Measurements from ENCODE around the gene NCCRP1.
A peak's percentile ranks its signal among the peaks of the same experiment; 100 is the strongest.
"Not testable (repeated sequence)": the region's sequence is repeated elsewhere in the genome, so short reads cannot be mapped to it uniquely, and the experiment has no call there.

NCCRP1 gene

GRCh38 chr19:39212375-39212742 is 15.6 kb downstream of the NCCRP1 start:
- H3K4me1 ChIP-seq (ENCODE audit: control insufficient read depth, low read length), result no peaks in the 10 kb centered on the region
- no peaks in the 10 kb centered on the region for H3K36me3 ChIP-seq (ENCODE audit: control insufficient read depth, low read length)
- TF ChIP-seq EZH2phosphoT487 (IDR thresholded peaks at IDR 0.05; ENCODE audit: borderline replicate concordance, low read length), result no peak
- peak; percentile 64 for TF ChIP-seq CTCF (IDR thresholded peaks at IDR 0.05; ENCODE audit: low read depth, low read length, poor library complexity, severe bottlenecking)
- H4K20me1 ChIP-seq (ENCODE audit: control insufficient read depth, insufficient read depth, low read depth, low read length), result no peaks in the 10 kb centered on the region
- no peaks in the 10 kb centered on the region for H3K9me2 ChIP-seq (replicated peaks; ENCODE audit: control insufficient read depth, low read length)
- no peaks in the 10 kb centered on the region for H3K9me3 ChIP-seq (ENCODE audit: control insufficient read depth, insufficient read depth, low read length)
- H3K27ac ChIP-seq (ENCODE audit: low read depth, low read length), result no peak overlapping the region
- H3K27me3 ChIP-seq (ENCODE audit: control insufficient read depth, low read length), result no peaks in the 10 kb centered on the region
- H3K4me3 ChIP-seq (ENCODE audit: low read length), result no peak overlapping the region
- no peaks in the 10 kb centered on the region for H3K79me2 ChIP-seq (ENCODE audit: control insufficient read depth, low read length)
- H3K4me2 ChIP-seq (ENCODE audit: low read length), result no peak overlapping the region
- no peaks in the 10 kb centered on the region for H3F3A ChIP-seq (ENCODE audit: control insufficient read depth, insufficient read depth)

GRCh38 chr19:39215323-39215722 is 18.6 kb downstream of the NCCRP1 start:
- not testable (repeated sequence) for H3K27ac ChIP-seq (ENCODE audit: low read depth, low read length); H3K4me1 ChIP-seq (ENCODE audit: control insufficient read depth, low read length); H3K4me3 ChIP-seq (ENCODE audit: low read length); H3K4me2 ChIP-seq (ENCODE audit: low read length); H3K9me3 ChIP-seq (ENCODE audit: control insufficient read depth, insufficient read depth, low read length); H3K27me3 ChIP-seq (ENCODE audit: control insufficient read depth, low read length); H3F3A ChIP-seq (ENCODE audit: control insufficient read depth, insufficient read depth); H3K36me3 ChIP-seq (ENCODE audit: control insufficient read depth, low read length); H3K9me2 ChIP-seq (replicated peaks; ENCODE audit: control insufficient read depth, low read length); H4K20me1 ChIP-seq (ENCODE audit: control insufficient read depth, insufficient read depth, low read depth, low read length); H3K79me2 ChIP-seq (ENCODE audit: control insufficient read depth, low read length)

- H4K20me1 ChIP-seq (ENCODE audit: control insufficient read depth, insufficient read depth, low read depth, low read length), result no peaks in the 10 kb centered on the region
- TF ChIP-seq EZH2phosphoT487 (IDR thresholded peaks at IDR 0.05; ENCODE audit: borderline replicate concordance, low read length), result no peak
- no peak for TF ChIP-seq CTCF (IDR thresholded peaks at IDR 0.05; ENCODE audit: low read depth, low read length, poor library complexity, severe bottlenecking)
Measured at GRCh38 chr19:39217094-39217493, 20.3 kb downstream of the NCCRP1 start.

GRCh38 chr19:39218230-39219007 is 21.7 kb downstream of the NCCRP1 start:
- Histone ChIP-seq H3K4me3 (ENCODE audit: low read length) (no peak overlapping the region), H3K79me2 (ENCODE audit: control insufficient read depth, low read length) (no peaks in the 10 kb centered on the region), H3K9me3 (ENCODE audit: control insufficient read depth, insufficient read depth, low read length) (no peaks in the 10 kb centered on the region), H3K27ac (ENCODE audit: low read depth, low read length) (no peak overlapping the region), H3K27me3 (ENCODE audit: control insufficient read depth, low read length) (no peaks in the 10 kb centered on the region), H3F3A (ENCODE audit: control insufficient read depth, insufficient read depth) (no peaks in the 10 kb centered on the region), H3K4me2 (ENCODE audit: low read length) (no peak overlapping the region), H3K9me2 (replicated peaks; ENCODE audit: control insufficient read depth, low read length) (no peaks in the 10 kb centered on the region), H3K4me1 (ENCODE audit: control insufficient read depth, low read length) (0 out of 2 replicates have a peak, but pooled peaks cover 3% of the 10 kb centered on the region), H3K36me3 (ENCODE audit: control insufficient read depth, low read length) (no peaks in the 10 kb centered on the region), H4K20me1 (ENCODE audit: control insufficient read depth, insufficient read depth, low read depth, low read length) (no peaks in the 10 kb centered on the region)
- TF ChIP-seq CTCF (IDR thresholded peaks at IDR 0.05; ENCODE audit: low read depth, low read length, poor library complexity, severe bottlenecking), result no peak
- no peak for TF ChIP-seq EZH2phosphoT487 (IDR thresholded peaks at IDR 0.05; ENCODE audit: borderline replicate concordance, low read length)

More at GRCh38 chr19:39217094-39217493, 20.3 kb downstream of the NCCRP1 start:
- H3K4me1 ChIP-seq (ENCODE audit: control insufficient read depth, low read length), result 0 out of 2 replicates have a peak, but pooled peaks cover 3% of the 10 kb centered on the region
- H3K9me3 ChIP-seq (ENCODE audit: control insufficient read depth, insufficient read depth, low read length), result no peaks in the 10 kb centered on the region
- H3K4me2 ChIP-seq (ENCODE audit: low read length), result no peak overlapping the region
- no peaks in the 10 kb centered on the region for H3K9me2 ChIP-seq (replicated peaks; ENCODE audit: control insufficient read depth, low read length)
- H3F3A ChIP-seq (ENCODE audit: control insufficient read depth, insufficient read depth), result no peaks in the 10 kb centered on the region
- H3K27me3 ChIP-seq (ENCODE audit: control insufficient read depth, low read length), result no peaks in the 10 kb centered on the region
- H3K27ac ChIP-seq (ENCODE audit: low read depth, low read length), result no peak overlapping the region
- no peaks in the 10 kb centered on the region for H3K79me2 ChIP-seq (ENCODE audit: control insufficient read depth, low read length)
- H3K36me3 ChIP-seq (ENCODE audit: control insufficient read depth, low read length), result no peaks in the 10 kb centered on the region
- H3K4me3 ChIP-seq (ENCODE audit: low read length), result no peak overlapping the region

GRCh38 chr19:39219108-39219507 is 22.3 kb downstream of the NCCRP1 start:
- not testable (repeated sequence) for H3K4me1 ChIP-seq (ENCODE audit: control insufficient read depth, low read length); H3K9me2 ChIP-seq (replicated peaks; ENCODE audit: control insufficient read depth, low read length); H3K4me2 ChIP-seq (ENCODE audit: low read length); H3K27me3 ChIP-seq (ENCODE audit: control insufficient read depth, low read length); H4K20me1 ChIP-seq (ENCODE audit: control insufficient read depth, insufficient read depth, low read depth, low read length); H3K79me2 ChIP-seq (ENCODE audit: control insufficient read depth, low read length); H3K27ac ChIP-seq (ENCODE audit: low read depth, low read length); H3K36me3 ChIP-seq (ENCODE audit: control insufficient read depth, low read length); H3K9me3 ChIP-seq (ENCODE audit: control insufficient read depth, insufficient read depth, low read length); H3K4me3 ChIP-seq (ENCODE audit: low read length); H3F3A ChIP-seq (ENCODE audit: control insufficient read depth, insufficient read depth)
